Parathyroid adenoma (tissue), 2 donors: Measurements from ENCODE around the gene S100A4.

ENCODE experiments used
- H2AFZ ChIP-seq: fragments of 300-600 bp; sonication (generic); one replicate; pipeline ENCODE4 v1.7.0; 2017; ENCODE audit warnings: antibody characterized with exemption, mild to moderate bottlenecking
- H3K27ac ChIP-seq: fragments of 300-600 bp; sonication (generic); one replicate; pipeline ENCODE4 v1.7.0; 2017
- H3K27me3 ChIP-seq: fragments of 300-600 bp; sonication (generic); one replicate; pipeline ENCODE4 v1.7.0; 2017; ENCODE audit warnings: low read length; ENCODE audit not compliant: control insufficient read depth, insufficient read depth
- H3K36me3 ChIP-seq: fragments of 300-600 bp; sonication (generic); one replicate; pipeline ENCODE4 v1.7.0; 2017; ENCODE audit warnings: low read length; ENCODE audit not compliant: control insufficient read depth, insufficient read depth
- H3K4me1 ChIP-seq: fragments of 300-600 bp; sonication (generic); one replicate; pipeline ENCODE4 v1.7.0; 2017; ENCODE audit warnings: control low read depth
- H3K4me2 ChIP-seq: fragments of 300-600 bp; sonication (generic); one replicate; pipeline ENCODE4 v1.7.0; 2017; ENCODE audit warnings: low read length
- H3K4me3 ChIP-seq: fragments of 300-600 bp; sonication (generic); one replicate; pipeline ENCODE4 v1.7.0; 2017; ENCODE audit warnings: low read depth, low read length
- H3K79me2 ChIP-seq: fragments of 300-600 bp; sonication (generic); one replicate; pipeline ENCODE4 v1.7.0; 2017; ENCODE audit warnings: control low read depth
- H3K9ac ChIP-seq: fragments of 300-600 bp; sonication (generic); one replicate; pipeline ENCODE4 v1.7.0; 2017; ENCODE audit warnings: mild to moderate bottlenecking
- H3K9me3 ChIP-seq: fragments of 300-600 bp; sonication (generic); one replicate; pipeline ENCODE4 v1.7.0; 2017; ENCODE audit warnings: low read length; ENCODE audit not compliant: control insufficient read depth
- TF ChIP-seq, protein P1 (sequence below): fragments of 300-600 bp; sonication (generic); IDR thresholded peaks from one replicate; pipeline ENCODE4 v1.7.0; 2017; ENCODE audit warnings: antibody characterized with exemption, mild to moderate bottlenecking
- donor health status: primary hyperparathyroidism.

Gene S100A4

GRCh38 chr1:153513023-153513422 is 32.6 kb downstream of the S100A4 start:
- TF ChIP-seq, protein P1, sequence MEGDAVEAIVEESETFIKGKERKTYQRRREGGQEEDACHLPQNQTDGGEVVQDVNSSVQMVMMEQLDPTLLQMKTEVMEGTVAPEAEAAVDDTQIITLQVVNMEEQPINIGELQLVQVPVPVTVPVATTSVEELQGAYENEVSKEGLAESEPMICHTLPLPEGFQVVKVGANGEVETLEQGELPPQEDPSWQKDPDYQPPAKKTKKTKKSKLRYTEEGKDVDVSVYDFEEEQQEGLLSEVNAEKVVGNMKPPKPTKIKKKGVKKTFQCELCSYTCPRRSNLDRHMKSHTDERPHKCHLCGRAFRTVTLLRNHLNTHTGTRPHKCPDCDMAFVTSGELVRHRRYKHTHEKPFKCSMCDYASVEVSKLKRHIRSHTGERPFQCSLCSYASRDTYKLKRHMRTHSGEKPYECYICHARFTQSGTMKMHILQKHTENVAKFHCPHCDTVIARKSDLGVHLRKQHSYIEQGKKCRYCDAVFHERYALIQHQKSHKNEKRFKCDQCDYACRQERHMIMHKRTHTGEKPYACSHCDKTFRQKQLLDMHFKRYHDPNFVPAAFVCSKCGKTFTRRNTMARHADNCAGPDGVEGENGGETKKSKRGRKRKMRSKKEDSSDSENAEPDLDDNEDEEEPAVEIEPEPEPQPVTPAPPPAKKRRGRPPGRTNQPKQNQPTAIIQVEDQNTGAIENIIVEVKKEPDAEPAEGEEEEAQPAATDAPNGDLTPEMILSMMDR, result no peak
- Histone ChIP-seq H2AFZ (no peak overlapping the region), H3K9me3 (no peaks in the 10 kb centered on the region), H3K27ac (no peak overlapping the region), H3K4me2 (no peak overlapping the region), H3K36me3 (no peaks in the 10 kb centered on the region), H3K79me2 (no peaks in the 10 kb centered on the region), H3K9ac (no peak overlapping the region), H3K27me3 (no peaks in the 10 kb centered on the region), H3K4me1 (no peaks in the 10 kb centered on the region), H3K4me3 (no peak overlapping the region)

GRCh38 chr1:153510984-153511410 is 34.6 kb downstream of the S100A4 start:
- H3K79me2 ChIP-seq, result no peaks in the 10 kb centered on the region
- H3K4me2 ChIP-seq, result no peak overlapping the region
- no peaks in the 10 kb centered on the region for H3K27me3 ChIP-seq
- H2AFZ ChIP-seq, result no peak overlapping the region
- no peaks in the 10 kb centered on the region for H3K36me3 ChIP-seq
- no peak overlapping the region for H3K4me3 ChIP-seq
- H3K9ac ChIP-seq, result no peak overlapping the region
- TF ChIP-seq, protein P1, result peak; percentile 76
- no peaks in the 10 kb centered on the region for H3K9me3 ChIP-seq
- no peaks in the 10 kb centered on the region for H3K4me1 ChIP-seq
- no peak overlapping the region for H3K27ac ChIP-seq

GRCh38 chr1:153509729-153510354 is 35.8 kb downstream of the S100A4 start:
- H3K27me3 ChIP-seq, result no peaks in the 10 kb centered on the region
- H3K4me2 ChIP-seq, result no peak overlapping the region
- H3K9me3 ChIP-seq, result no peaks in the 10 kb centered on the region
- no peaks in the 10 kb centered on the region for H3K79me2 ChIP-seq
- H3K4me3 ChIP-seq, result no peak overlapping the region
- no peak overlapping the region for H3K9ac ChIP-seq
- TF ChIP-seq, protein P1, result peak; percentile 12
- H3K36me3 ChIP-seq, result no peaks in the 10 kb centered on the region
- no peak overlapping the region for H2AFZ ChIP-seq
- no peaks in the 10 kb centered on the region for H3K4me1 ChIP-seq
- no peak overlapping the region for H3K27ac ChIP-seq

- Histone ChIP-seq H3K4me3 (no peak overlapping the region), H3K79me2 (no peaks in the 10 kb centered on the region), H3K36me3 (no peaks in the 10 kb centered on the region), H2AFZ (no peak overlapping the region), H3K27me3 (no peaks in the 10 kb centered on the region), H3K4me2 (no peak overlapping the region), H3K9me3 (no peaks in the 10 kb centered on the region), H3K9ac (no peak overlapping the region), H3K27ac (no peak overlapping the region), H3K4me1 (no peaks in the 10 kb centered on the region)
- TF ChIP-seq, protein P1, result no peak
These were observed 36.6 kb downstream of the S100A4 start for GRCh38 chr1:153509036-153509435.

- Histone ChIP-seq H3K27me3 (no peaks in the 10 kb centered on the region), H3K4me2 (no peak overlapping the region), H3K4me3 (no peak overlapping the region), H3K36me3 (no peaks in the 10 kb centered on the region), H2AFZ (no peak overlapping the region), H3K9me3 (no peaks in the 10 kb centered on the region), H3K9ac (no peak overlapping the region), H3K79me2 (no peaks in the 10 kb centered on the region), H3K4me1 (no peaks in the 10 kb centered on the region), H3K27ac (no peak overlapping the region)
- TF ChIP-seq, protein P1, result no peak
These were observed 37.6 kb downstream of the S100A4 start for GRCh38 chr1:153507926-153508583.
